GM06990 (cell line): ENCODE measurements around the gene TTC27.

Experiments
- DNase-seq: peaks from one replicate; pipeline ENCODE4 v3.0.0-alpha.2; 2011; ENCODE audit not compliant: insufficient read length; ENCODE audit errors: extremely low read depth
- H3K27me3 ChIP-seq: replicated peaks from 2 replicates; pipeline ENCODE4 v1.6.0; 2011; ENCODE audit warnings: low read length; ENCODE audit not compliant: control insufficient read depth, insufficient read depth
- H3K36me3 ChIP-seq: 2 replicates; pipeline ENCODE4 v1.5.1; 2011; ENCODE audit warnings: low read length; ENCODE audit not compliant: control insufficient read depth, insufficient read depth
- H3K4me3 ChIP-seq: replicated peaks from 2 replicates; pipeline ENCODE4 v1.5.1; 2011; ENCODE audit warnings: low read depth, mild to moderate bottlenecking, control low read depth, low read length
- CTCF ChIP-seq: IDR thresholded peaks from 2 replicates; pipeline ENCODE4 v1.5.1; 2011; ENCODE audit warnings: low read length, control low read depth, mild to moderate bottlenecking, inconsistent platforms; ENCODE audit not compliant: insufficient read depth, poor library complexity, severe bottlenecking

The TTC27 gene

GRCh38 chr2:32770360-32770759, 142.5 kb downstream of the TTC27 start:
- DNase-seq: no peak
- no peak for TF ChIP-seq CTCF
- H3K4me3 ChIP-seq: no peak overlapping the region
- H3K36me3 ChIP-seq: no peaks in the 10 kb centered on the region; the same call in 1 of the 2 replicates
- H3K27me3 ChIP-seq: no peaks in the 10 kb centered on the region

GRCh38 chr2:32772638-32773447, 145.0 kb downstream of the TTC27 start:
- Histone ChIP-seq H3K4me3 (no peak overlapping the region), H3K36me3 (no peaks in the 10 kb centered on the region), H3K27me3 (no peaks in the 10 kb centered on the region)
- TF ChIP-seq CTCF: peak; percentile 63
- DNase-seq: no peak

GRCh38 chr2:32773448-32773808, 145.6 kb downstream of the TTC27 start:
- Histone ChIP-seq H3K4me3 (no peak overlapping the region), H3K36me3 (no peaks in the 10 kb centered on the region), H3K27me3 (no peaks in the 10 kb centered on the region)
- TF ChIP-seq CTCF: no peak
- DNase-seq: no peak

DNA sequence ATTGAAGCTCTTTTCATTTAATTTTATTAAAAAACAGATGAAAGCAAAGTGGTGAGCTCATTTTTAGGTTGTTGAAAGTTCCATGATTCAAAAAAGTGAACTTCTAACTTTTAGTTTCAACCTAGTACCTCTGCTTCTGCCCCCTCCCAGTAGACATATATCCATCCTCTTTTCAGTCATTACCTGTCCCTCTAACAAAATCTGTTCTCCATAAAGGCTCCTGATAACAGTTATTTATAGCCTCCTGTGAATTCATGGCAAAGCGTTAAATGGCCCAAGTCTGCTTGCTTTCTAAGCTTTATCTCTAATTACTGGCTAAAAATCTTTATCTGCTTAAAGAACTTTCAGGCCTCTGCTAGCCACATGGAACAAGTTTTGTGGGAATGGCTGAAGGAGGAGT, 148.1 kb downstream of the TTC27 start:
- DNase-seq: no peak
- Histone ChIP-seq H3K27me3 (no peaks in the 10 kb centered on the region), H3K36me3 (no peaks in the 10 kb centered on the region; the same call in 1 of the 2 replicates), H3K4me3 (no peak overlapping the region)
- TF ChIP-seq CTCF: no peak

DNA sequence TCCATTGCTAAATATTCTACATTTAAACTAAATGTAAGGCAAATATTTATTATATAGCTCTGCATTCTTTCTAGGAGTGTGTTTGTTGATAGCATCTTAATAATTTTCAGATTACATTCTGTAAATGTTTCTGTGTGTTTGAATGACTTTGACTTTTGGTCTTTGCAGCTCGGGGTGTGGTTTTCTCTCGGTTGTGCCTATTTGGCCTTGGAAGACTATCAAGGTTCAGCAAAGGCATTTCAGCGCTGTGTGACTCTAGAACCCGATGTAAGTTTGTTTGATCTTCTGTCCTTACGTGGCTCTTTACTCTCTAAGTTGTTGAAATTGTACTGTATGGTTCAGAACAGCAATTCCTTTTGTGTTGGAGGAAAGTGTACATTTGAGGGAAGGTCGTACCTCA, 149.9 kb downstream of the TTC27 start:
- Histone ChIP-seq H3K27me3 (no peaks in the 10 kb centered on the region), H3K36me3 (no peaks in the 10 kb centered on the region; the same call in 1 of the 2 replicates), H3K4me3 (no peak overlapping the region)
- DNase-seq: no peak
- TF ChIP-seq CTCF: no peak
